Activated naive CD8-positive, alpha-beta T cell treated with anti-CD3 and anti-CD28 coated beads, Interleukin-2, amount 10 ng/mL, durations not matched to agents 7 days and 5 days (primary cell): ENCODE data around the gene PCDHAC1. TPM values are rescaled to one million over a fixed set of nuclear protein-coding genes. Genes with fewer than 3 reads are reported as not detected.

Experiments
- ATAC-seq: fragments of 150-1000 bp; cut with Tn5 transposase; one replicate; pipeline ENCODE4 v1.10.0; 2021; ENCODE audit warnings: low read depth, moderate library complexity
- POLR2A ChIA-PET: fragments of 350-600 bp; sonication (Branson Sonifier 250); formaldehyde crosslinking; loops from one replicate; lab custom pipeline; 2021; ENCODE audit warnings: antibody characterized with exemption; lab: Charles Lee
- DNase-seq: peaks from one replicate; pipeline ENCODE4 v3.0.0; 2021
- H3K27ac Mint-ChIP-seq: one replicate; pipeline ENCODE4 v1.8.0; 2022; ENCODE audit warnings: mild to moderate bottlenecking, mixed read lengths
- H3K27me3 Mint-ChIP-seq: one replicate; pipeline ENCODE4 v1.8.0; 2022; ENCODE audit warnings: mild to moderate bottlenecking, moderate library complexity, mixed read lengths
- H3K36me3 Mint-ChIP-seq: one replicate; pipeline ENCODE4 v1.8.0; 2021; ENCODE audit warnings: mild to moderate bottlenecking, mixed read lengths
- H3K4me1 Mint-ChIP-seq: one replicate; pipeline ENCODE4 v1.8.0; 2021; ENCODE audit warnings: mixed read lengths
- H3K4me3 Mint-ChIP-seq: one replicate; pipeline ENCODE4 v1.8.0; 2022; ENCODE audit warnings: mild to moderate bottlenecking, moderate library complexity, mixed read lengths
- H3K9me3 Mint-ChIP-seq: one replicate; pipeline ENCODE4 v1.8.0; 2021; ENCODE audit warnings: mixed read lengths
- total RNA-seq, 2 experiments: library from RNA; stranded (reverse); gene quantifications; one replicate each; pipeline ENCODE4 v1.2.3, GENCODE V29; 2021

Gene PCDHAC1
- total RNA-seq, 2 experiments from 2014 or later, result not detected

GRCh38 chr5:140934964-140935606 lies 9.0 kb downstream of the PCDHAC1 start:
- no peaks in the 10 kb centered on the region for H3K4me1 Mint-ChIP-seq
- H3K27me3 Mint-ChIP-seq, result no peaks in the 10 kb centered on the region
- ATAC-seq, result no peak
- no peaks in the 10 kb centered on the region for H3K36me3 Mint-ChIP-seq
- no peak for DNase-seq
- POLR2A ChIA-PET, result no interaction called here
- no peak overlapping the region for H3K4me3 Mint-ChIP-seq
- H3K27ac Mint-ChIP-seq, result no peak overlapping the region
- no peaks in the 10 kb centered on the region for H3K9me3 Mint-ChIP-seq

GRCh38 chr5:140946578-140946977 lies 20.5 kb downstream of the PCDHAC1 start:
- Mint-ChIP-seq H3K4me1 (no peaks in the 10 kb centered on the region), H3K4me3 (no peak overlapping the region), H3K27me3 (no peaks in the 10 kb centered on the region), H3K27ac (no peak overlapping the region), H3K9me3 (peaks cover 11% of the 10 kb centered on the region), H3K36me3 (no peaks in the 10 kb centered on the region)
- POLR2A ChIA-PET, result no interaction called here
- ATAC-seq (no peak), DNase-seq (no peak)

- Mint-ChIP-seq H3K27ac (no peak overlapping the region), H3K4me3 (no peak overlapping the region), H3K36me3 (no peaks in the 10 kb centered on the region), H3K27me3 (no peaks in the 10 kb centered on the region), H3K4me1 (no peaks in the 10 kb centered on the region), H3K9me3 (peaks cover 7% of the 10 kb centered on the region)
- DNase-seq, result no peak
- POLR2A ChIA-PET, result no interaction called here
- ATAC-seq, result no peak
These were observed 25.5 kb downstream of the PCDHAC1 start for GRCh38 chr5:140951636-140952035.

GRCh38 chr5:140953234-140953633 lies 27.1 kb downstream of the PCDHAC1 start:
- ATAC-seq (no peak), DNase-seq (no peak)
- POLR2A ChIA-PET, result no interaction called here
- Mint-ChIP-seq H3K4me1 (no peaks in the 10 kb centered on the region), H3K9me3 (peaks cover 7% of the 10 kb centered on the region), H3K27me3 (no peaks in the 10 kb centered on the region), H3K4me3 (no peak overlapping the region), H3K27ac (no peak overlapping the region), H3K36me3 (no peaks in the 10 kb centered on the region)

- no peak for DNase-seq
- Mint-ChIP-seq H3K4me3 (no peak overlapping the region), H3K27ac (no peak overlapping the region), H3K36me3 (peaks cover 1% of the 10 kb centered on the region), H3K27me3 (peaks cover 24% of the 10 kb centered on the region), H3K4me1 (peaks cover 2% of the 10 kb centered on the region), H3K9me3 (peaks cover 2% of the 10 kb centered on the region)
- ATAC-seq, result no peak
- POLR2A ChIA-PET, result no interaction called here
These were observed 36.1 kb downstream of the PCDHAC1 start for GRCh38 chr5:140962190-140962589.

GRCh38 chr5:140964356-140964755 lies 38.3 kb downstream of the PCDHAC1 start:
- no peak for ATAC-seq

GRCh38 chr5:140965905-140966292 lies 39.8 kb downstream of the PCDHAC1 start:
- Mint-ChIP-seq H3K4me3 (no peak overlapping the region), H3K4me1 (peaks cover 2% of the 10 kb centered on the region), H3K9me3 (peaks cover 2% of the 10 kb centered on the region), H3K27me3 (peaks cover 28% of the 10 kb centered on the region), H3K36me3 (peaks cover 1% of the 10 kb centered on the region), H3K27ac (no peak overlapping the region)
- POLR2A ChIA-PET, result no interaction called here
- ATAC-seq, result no peak
- DNase-seq, result no peak

More at GRCh38 chr5:140964356-140964755, 38.3 kb downstream of the PCDHAC1 start:
- peaks cover 28% of the 10 kb centered on the region for H3K27me3 Mint-ChIP-seq
- peaks cover 2% of the 10 kb centered on the region for H3K9me3 Mint-ChIP-seq
- DNase-seq, result no peak
- H3K4me3 Mint-ChIP-seq, result no peak overlapping the region
- peaks cover 2% of the 10 kb centered on the region for H3K4me1 Mint-ChIP-seq
- H3K36me3 Mint-ChIP-seq, result peaks cover 1% of the 10 kb centered on the region
- POLR2A ChIA-PET, result no interaction called here
- no peak overlapping the region for H3K27ac Mint-ChIP-seq

- peaks cover 28% of the 10 kb centered on the region for H3K27me3 Mint-ChIP-seq
- no peak for DNase-seq
- POLR2A ChIA-PET, result no interaction called here
- peaks cover 2% of the 10 kb centered on the region for H3K9me3 Mint-ChIP-seq
- H3K4me1 Mint-ChIP-seq, result peaks cover 2% of the 10 kb centered on the region
- no peak within 1 kb of the TSS for H3K4me3 Mint-ChIP-seq
- H3K36me3 Mint-ChIP-seq, result peaks cover 1% of the 10 kb centered on the region
- H3K27ac Mint-ChIP-seq, result no peak within 1 kb of the TSS
- no peak for ATAC-seq
These were observed 40.5 kb downstream of the PCDHAC1 start, which contains the start of gene PCDHAC2 for GRCh38 chr5:140966293-140967225. Gene PCDHAC2 (plus strand): TSS chr5:140966476. CDS start chr5:140966767, 291 bp downstream.

- H3K27ac Mint-ChIP-seq, result no peak overlapping the region
- H3K36me3 Mint-ChIP-seq, result peaks cover 1% of the 10 kb centered on the region
- ATAC-seq (no peak), DNase-seq (no peak)
- peaks cover 28% of the 10 kb centered on the region for H3K27me3 Mint-ChIP-seq
- peaks cover 2% of the 10 kb centered on the region for H3K4me1 Mint-ChIP-seq
- no peak overlapping the region for H3K4me3 Mint-ChIP-seq
- H3K9me3 Mint-ChIP-seq, result peaks cover 2% of the 10 kb centered on the region
- POLR2A ChIA-PET, result no interaction called here
These were observed 41.3 kb downstream of the PCDHAC1 start for GRCh38 chr5:140967226-140967893.

GRCh38 chr5:140969880-140970279 lies 43.8 kb downstream of the PCDHAC1 start:
- ATAC-seq, result no peak

GRCh38 chr5:140973550-140973949 lies 47.5 kb downstream of the PCDHAC1 start:
- Mint-ChIP-seq H3K36me3 (no peaks in the 10 kb centered on the region), H3K27ac (no peak overlapping the region), H3K9me3 (no peaks in the 10 kb centered on the region), H3K4me1 (no peaks in the 10 kb centered on the region), H3K27me3 (no peaks in the 10 kb centered on the region), H3K4me3 (no peak overlapping the region)
- DNase-seq (no peak), ATAC-seq (no peak)
- POLR2A ChIA-PET, result no interaction called here

More at GRCh38 chr5:140969880-140970279, 43.8 kb downstream of the PCDHAC1 start:
- H3K9me3 Mint-ChIP-seq, result peaks cover 2% of the 10 kb centered on the region
- H3K4me1 Mint-ChIP-seq, result peaks cover 2% of the 10 kb centered on the region
- no peak overlapping the region for H3K4me3 Mint-ChIP-seq
- H3K27ac Mint-ChIP-seq, result no peak overlapping the region
- POLR2A ChIA-PET, result no interaction called here
- peaks cover 1% of the 10 kb centered on the region for H3K36me3 Mint-ChIP-seq
- H3K27me3 Mint-ChIP-seq, result peaks cover 24% of the 10 kb centered on the region
- DNase-seq, result no peak

- DNase-seq, result no peak
- Mint-ChIP-seq H3K36me3 (no peaks in the 10 kb centered on the region), H3K4me1 (no peaks in the 10 kb centered on the region), H3K9me3 (peaks cover 1% of the 10 kb centered on the region), H3K27me3 (no peaks in the 10 kb centered on the region), H3K4me3 (no peak overlapping the region), H3K27ac (no peak overlapping the region)
- POLR2A ChIA-PET, result no interaction called here
- no peak for ATAC-seq
These were observed 50.9 kb downstream of the PCDHAC1 start for GRCh38 chr5:140977003-140977402.

- POLR2A ChIA-PET, result no interaction called here
- H3K4me3 Mint-ChIP-seq, result no peak overlapping the region
- ATAC-seq (no peak), DNase-seq (no peak)
- no peaks in the 10 kb centered on the region for H3K27me3 Mint-ChIP-seq
- no peaks in the 10 kb centered on the region for H3K36me3 Mint-ChIP-seq
- H3K9me3 Mint-ChIP-seq, result peaks cover 1% of the 10 kb centered on the region
- no peak overlapping the region for H3K27ac Mint-ChIP-seq
- H3K4me1 Mint-ChIP-seq, result no peaks in the 10 kb centered on the region
These were observed 52.2 kb downstream of the PCDHAC1 start for GRCh38 chr5:140978260-140978659.
